H1 (cell line): Measurements from ENCODE around the gene SLC25A22. TPM values are rescaled to one million over a fixed set of nuclear protein-coding genes. Genes with fewer than 3 reads are reported as not detected.

Experiments used
- CTCF ChIA-PET: fragments of 300-600 bp; sonication (Branson Sonifier 250); formaldehyde crosslinking; loops from one replicate; lab custom pipeline; 2021; ENCODE audit not compliant: partially characterized antibody; lab: Charles Lee
- POLR2A ChIA-PET: fragments of 300-600 bp; sonication (Branson Sonifier 250); formaldehyde crosslinking; loops from one replicate; lab custom pipeline; 2021; ENCODE audit warnings: inconsistent platforms; ENCODE audit not compliant: partially characterized antibody; lab: Charles Lee
- DNase-seq, 2 experiments: peaks; one replicate each; pipeline versions ENCODE4 v3.0.0 to v3.0.0-alpha.2; 2010 to 2022; ENCODE audit warnings: low spot score in 2 of 2, low read depth in 1 of 2, mixed read lengths in 1 of 2
- FAIRE-seq: peaks from 2 replicates; lab custom pipeline; 2011; peaks lifted over from hg19 to GRCh38; lab: Jason Lieb, UNC
- H2AFZ ChIP-seq: 2 replicates; pipeline ENCODE4 v1.8.1; 2012; ENCODE audit warnings: low read length, inconsistent platforms
- H2AK5ac ChIP-seq: 2 replicates; pipeline ENCODE4 v1.6.1; 2013; ENCODE audit warnings: low read depth, low read length
- H2BK120ac ChIP-seq: replicated peaks from 2 replicates; pipeline ENCODE3; 2013; ENCODE audit warnings: low read depth, low read length, inconsistent platforms
- H2BK12ac ChIP-seq: 2 replicates; pipeline ENCODE4 v1.6.1; 2013; ENCODE audit warnings: low read depth, low read length
- H2BK15ac ChIP-seq: 2 replicates; pipeline ENCODE4 v1.6.1; 2013; ENCODE audit warnings: low read length
- H2BK20ac ChIP-seq: 2 replicates; pipeline ENCODE4 v1.6.1; 2013; ENCODE audit warnings: low read length
- H2BK5ac ChIP-seq: 2 replicates; pipeline ENCODE4 v1.6.1; 2013; ENCODE audit warnings: low read depth, low read length
- H3K14ac ChIP-seq: 2 replicates; pipeline ENCODE4 v1.6.1; 2013; ENCODE audit warnings: inconsistent platforms; ENCODE audit not compliant: insufficient read length
- H3K18ac ChIP-seq: 2 replicates; pipeline ENCODE4 v1.6.1; 2013; ENCODE audit warnings: low read length; ENCODE audit errors: extremely low read depth
- H3K23ac ChIP-seq: 2 replicates; pipeline ENCODE4 v1.6.1; 2013; ENCODE audit warnings: inconsistent platforms; ENCODE audit not compliant: insufficient read length
- H3K23me2 ChIP-seq: 2 replicates; pipeline ENCODE4 v1.6.1; 2013; ENCODE audit warnings: low read depth, low read length
- H3K27ac ChIP-seq: 2 replicates; pipeline ENCODE4 v1.6.1; 2011; ENCODE audit warnings: low read depth, low read length, inconsistent platforms
- H3K27me3 ChIP-seq, 4 experiments: replicated peaks in 1 of 4; 1 replicate in 1 of 4; 2 replicates in 3 of 4; pipeline versions ENCODE4 v1.6.1 to v1.8.1; 2011 to 2013; ENCODE audit warnings: low read length in 3 of 4, mild to moderate bottlenecking in 3 of 4, inconsistent platforms in 2 of 4, mixed read lengths in 2 of 4, moderate library complexity in 1 of 4; ENCODE audit not compliant: control insufficient read depth in 3 of 4, insufficient read depth in 3 of 4; ENCODE audit errors: extremely low read depth in 1 of 4
- H3K36me3 ChIP-seq, 4 experiments: 2 replicates each; pipeline versions ENCODE4 v1.6.1 to v1.8.1; 2011 to 2013; ENCODE audit warnings: mild to moderate bottlenecking in 4 of 4, low read length in 3 of 4, moderate library complexity in 2 of 4, control low read depth in 1 of 4, inconsistent platforms in 1 of 4; ENCODE audit not compliant: insufficient read depth in 4 of 4, control insufficient read depth in 2 of 4
- H3K4ac ChIP-seq: replicated peaks from 2 replicates; pipeline ENCODE3; 2013; ENCODE audit warnings: low read length, low read depth, mixed read lengths, inconsistent platforms; ENCODE audit not compliant: insufficient read length
- H3K4me1 ChIP-seq, 4 experiments: replicated peaks in 1 of 4; 1 replicate in 1 of 4; 2 replicates in 3 of 4; pipeline versions ENCODE4 v1.6.1 to v1.8.1; 2011 to 2013; ENCODE audit warnings: low read length in 3 of 4, inconsistent platforms in 2 of 4, mixed read lengths in 1 of 4; ENCODE audit not compliant: insufficient read depth in 4 of 4, control insufficient read depth in 3 of 4
- H3K4me2 ChIP-seq, 2 experiments: 2 replicates each; pipeline versions ENCODE4 v1.6.1 to v1.8.1; 2011 to 2013; ENCODE audit warnings: low read depth in 2 of 2, low read length in 2 of 2, control low read depth in 1 of 2, inconsistent platforms in 1 of 2, mild to moderate bottlenecking in 1 of 2; ENCODE audit not compliant: insufficient read depth in 1 of 2
- H3K4me3 ChIP-seq, 4 experiments: fragments of 200-600, 300-600 bp in 1 of 4; sonication (generic), shearing (Covaris generic), sonication (Bioruptor Twin) in 1 of 4; 2 replicates each; pipeline versions ENCODE4 v1.5.1 to v1.8.1; 2011 to 2016; ENCODE audit warnings: low read length in 4 of 4, low read depth in 3 of 4, control low read depth in 2 of 4, inconsistent platforms in 2 of 4, mild to moderate bottlenecking in 2 of 4, mixed read lengths in 1 of 4, moderate library complexity in 1 of 4; ENCODE audit not compliant: insufficient read depth in 2 of 4; ENCODE audit errors: extremely low read depth in 1 of 4
- H3K56ac ChIP-seq: replicated peaks from 2 replicates; pipeline ENCODE3; 2013; ENCODE audit warnings: low read depth, mild to moderate bottlenecking, mixed read lengths, low read length, inconsistent platforms; ENCODE audit not compliant: insufficient read length
- H3K79me1 ChIP-seq: 2 replicates; pipeline ENCODE4 v1.6.1; 2013; ENCODE audit warnings: low read depth, low read length, control low read depth
- H3K79me2 ChIP-seq, 2 experiments: 2 replicates each; pipeline versions ENCODE4 v1.6.1 to v1.8.1; 2012 to 2013; ENCODE audit warnings: low read length in 2 of 2, mild to moderate bottlenecking in 2 of 2, inconsistent platforms in 1 of 2; ENCODE audit not compliant: insufficient read depth in 2 of 2, control insufficient read depth in 1 of 2
- H3K9ac ChIP-seq, 4 experiments: replicated peaks in 1 of 4; 1 replicate in 1 of 4; 2 replicates in 3 of 4; pipeline versions ENCODE4 v1.6.1 to v1.8.1; 2011 to 2013; ENCODE audit warnings: low read depth in 3 of 4, low read length in 3 of 4, control low read depth in 2 of 4, mild to moderate bottlenecking in 2 of 4, moderate library complexity in 2 of 4, inconsistent platforms in 1 of 4; ENCODE audit errors: extremely low read depth in 1 of 4
- H3K9me3 ChIP-seq, 2 experiments: 2 replicates each; pipeline versions ENCODE4 v1.6.1 to v1.8.1; 2012 to 2013; ENCODE audit warnings: mild to moderate bottlenecking in 2 of 2, moderate library complexity in 2 of 2, control low read depth in 1 of 2, inconsistent platforms in 1 of 2, low read depth in 1 of 2, low read length in 1 of 2, mixed read lengths in 1 of 2; ENCODE audit not compliant: insufficient read depth in 2 of 2
- H4K20me1 ChIP-seq, 2 experiments: replicated peaks in 1 of 2; 2 replicates each; pipeline versions ENCODE3 to v1.8.1; 2011 to 2013; ENCODE audit warnings: inconsistent platforms in 2 of 2, low read length in 2 of 2, mild to moderate bottlenecking in 1 of 2; ENCODE audit not compliant: insufficient read depth in 2 of 2, control insufficient read depth in 1 of 2
- H4K5ac ChIP-seq: 2 replicates; pipeline ENCODE4 v1.6.1; 2013; ENCODE audit warnings: low read length, low read depth, mixed read lengths, inconsistent platforms; ENCODE audit not compliant: insufficient read length
- H4K8ac ChIP-seq: 2 replicates; pipeline ENCODE4 v1.8.0; 2013; ENCODE audit warnings: mild to moderate bottlenecking, moderate library complexity, low read length, inconsistent platforms; ENCODE audit not compliant: insufficient read depth; ENCODE audit errors: extremely low read depth
- H4K91ac ChIP-seq: replicated peaks from 2 replicates; pipeline ENCODE3; 2013; ENCODE audit warnings: low read length, mixed read lengths, inconsistent platforms; ENCODE audit not compliant: insufficient read length
- CEBPB ChIP-seq: IDR thresholded peaks from 2 replicates; pipeline ENCODE4 v1.6.1; 2012; ENCODE audit warnings: low read depth, low read length
- EGR1 ChIP-seq: IDR thresholded peaks from 2 replicates; pipeline ENCODE4 v1.6.1; 2011; ENCODE audit warnings: low read depth, low read length, borderline replicate concordance
- GTF2F1 ChIP-seq: IDR thresholded peaks from 2 replicates; pipeline ENCODE4 v1.6.1; 2012; ENCODE audit warnings: low read depth, low read length, improper control_type of control experiment, borderline replicate concordance
- KDM4A ChIP-seq: IDR thresholded peaks from one replicate; pipeline ENCODE4 v1.7.1; 2012; ENCODE audit warnings: low read depth, mild to moderate bottlenecking, moderate library complexity, low read length, inconsistent platforms; ENCODE audit not compliant: severe bottlenecking
- PHF8 ChIP-seq: fragments of 200-600 bp; sonication (generic); conservative IDR thresholded peaks from 2 replicates; pipeline ENCODE4 v1.7.1; 2012; ENCODE audit warnings: low read depth, mild to moderate bottlenecking, inconsistent platforms, low read length, moderate library complexity
- POLR2A ChIP-seq, 2 experiments: IDR thresholded peaks; 1 replicate in 1 of 2; 2 replicates in 1 of 2; pipeline ENCODE4 v1.6.1; 2011; ENCODE audit warnings: low read depth in 2 of 2, low read length in 2 of 2, mild to moderate bottlenecking in 2 of 2; ENCODE audit errors: control extremely low read depth in 1 of 2
- RNF2 ChIP-seq: fragments of 200-900, 300-1000 bp; sonication (generic); IDR thresholded peaks from 2 replicates; pipeline ENCODE4 v1.7.1; 2016; ENCODE audit warnings: borderline replicate concordance, low read depth, mild to moderate bottlenecking, antibody characterized with exemption, low read length; ENCODE audit not compliant: poor library complexity, severe bottlenecking; ENCODE audit errors: missing control alignments
- SP2 ChIP-seq: IDR thresholded peaks from 2 replicates; pipeline ENCODE4 v1.6.1; 2012; ENCODE audit warnings: mild to moderate bottlenecking, low read length, inconsistent platforms
- SP4 ChIP-seq: IDR thresholded peaks from 2 replicates; pipeline ENCODE4 v1.6.1; 2012; ENCODE audit warnings: low read length, inconsistent platforms
- TEAD4 ChIP-seq: IDR thresholded peaks from 2 replicates; pipeline ENCODE4 v1.6.1; 2012; ENCODE audit warnings: low read depth, low read length, inconsistent platforms, mixed read lengths
- YY1 ChIP-seq: IDR thresholded peaks from 2 replicates; pipeline ENCODE4 v1.6.1; 2011; ENCODE audit warnings: low read depth, mild to moderate bottlenecking, low read length
- WGBS, 2 experiments: shearing (Covaris generic) in 1 of 2; methylation state at CpG; one replicate each; pipeline versions ENCODE4 v1.1.6 to v1.1.7; 2013 to 2015; ENCODE audit warnings: low lambda C conversion rate in 2 of 2, mixed read lengths in 2 of 2, inconsistent platforms in 1 of 2, low coverage in 1 of 2, missing lambda C conversion rate in 1 of 2; ENCODE audit not compliant: insufficient replicate concordance in 2 of 2, insufficient coverage in 1 of 2, insufficient read length in 1 of 2; ENCODE audit errors: extremely low coverage in 1 of 2, missing lambda C conversion rate in 1 of 2; 5-methylcytosine and 5-hydroxymethylcytosine counted together
- polyA plus RNA-seq, 7 experiments: library from polyadenylated mRNA; depleted of rRNA in 3 of 7; stranded (reverse) in 5 of 7; unstranded in 2 of 7; fragments of >200 nt in 5 of 7; fragments of 200-250 nt in 2 of 7; gene quantifications; 1 replicate in 5 of 7; 2 replicates in 1 of 7; 4 replicates in 1 of 7; pipeline versions ENCODE4 v1.2.1 to v1.2.3, GENCODE V29; 2011 to 2013; ENCODE audit warnings: missing spikeins in 2 of 7, mixed read lengths in 2 of 7
- total RNA-seq: library from RNA; stranded (reverse); fragmentation: NEBNext Ultra II Directional; extraction: Animal tissue kit (Norgen Biotek cat#: 25700); gene quantifications from 2 replicates; pipeline ENCODE4 v1.2.1, GENCODE V29; 2021

SLC25A22 gene
- total and polyA plus RNA-seq, 2 of the 8 experiments (the other 6 are each of a cell fraction or from before 2014, with no cell fraction given), result 31.5 to 48.0 TPM

DNA sequence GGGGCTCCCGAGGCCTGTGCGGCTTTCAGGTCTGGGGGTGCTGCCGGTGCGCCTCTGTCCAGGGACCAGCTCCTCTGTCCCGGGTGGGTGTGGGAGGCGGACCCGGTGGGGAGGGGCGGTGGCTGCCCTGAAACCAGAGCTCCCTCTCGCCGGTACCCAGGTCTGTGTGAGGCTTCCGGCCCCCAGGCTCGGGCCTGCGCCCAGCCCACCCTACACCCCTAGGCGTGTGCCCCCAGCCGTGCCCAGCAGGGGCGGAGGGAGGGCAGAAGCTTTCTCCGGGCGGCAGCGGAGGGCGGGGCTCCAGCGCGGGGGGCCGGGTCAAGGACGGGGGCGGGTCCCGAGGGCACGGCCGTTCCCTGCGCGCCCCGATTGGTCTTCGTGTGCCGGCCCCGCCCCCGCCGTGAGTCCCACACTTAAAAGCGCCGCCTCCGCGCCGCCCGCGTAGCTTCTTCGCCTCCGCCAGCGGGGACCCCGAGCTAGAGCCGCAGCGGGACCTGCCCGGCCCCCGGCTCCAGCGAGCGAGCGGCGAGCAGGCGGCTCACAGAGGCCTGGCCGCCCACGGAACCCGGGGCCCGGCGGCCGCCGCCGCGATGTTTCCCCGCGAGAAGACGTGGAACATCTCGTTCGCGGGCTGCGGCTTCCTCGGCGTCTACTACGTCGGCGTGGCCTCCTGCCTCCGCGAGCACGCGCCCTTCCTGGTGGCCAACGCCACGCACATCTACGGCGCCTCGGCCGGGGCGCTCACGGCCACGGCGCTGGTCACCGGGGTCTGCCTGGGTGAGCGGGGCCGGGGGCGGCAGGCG lies 21.2 kb upstream of the SLC25A22 start:
- Histone ChIP-seq H3K9ac (peak overlapping the region in 3 of 4 experiments; percentile 54 to 73 (median 67); a peak in 5 of 7 replicates), H3K56ac (no peak overlapping the region), H3K79me2 (peaks cover 0 to 5% of the 10 kb centered on the region in 2 experiments; a peak in 1 of 4 replicates), H2BK12ac (0 out of 2 replicates have a peak overlapping the region, but pooled peaks have one; percentile 60), H4K8ac (peak overlapping the region; percentile 57), H4K91ac (peak overlapping the region; percentile 46), H2AK5ac (no peak overlapping the region), H4K5ac (no peak overlapping the region), H3K23me2 (peaks cover 8% of the 10 kb centered on the region; the same call in 1 of the 2 replicates), H3K4ac (no peak overlapping the region), H3K18ac (peak overlapping the region; percentile 48), H2BK5ac (peak overlapping the region; percentile 75; the same call in 1 of the 2 replicates), H2BK120ac (no peak overlapping the region), H3K23ac (no peak overlapping the region), H3K4me2 (peak overlapping the region; percentile 70 to 83), H3K27ac (peak overlapping the region; percentile 64; the same call in 1 of the 2 replicates), H2AFZ (no peak overlapping the region), H3K14ac (no peak overlapping the region), H3K36me3 (peaks cover 0 to 6% (median under 1%) of the 10 kb centered on the region in 4 experiments; a peak in 1 of 8 replicates), H3K27me3 (no peaks in the 10 kb centered on the region; a peak in 2 of 7 replicates), H3K4me3 (peak overlapping the region; percentile 77 to 92 (median 80)), H2BK20ac (no peak overlapping the region), H3K4me1 (peaks cover 0 to 12% (median 9%) of the 10 kb centered on the region in 4 experiments; a peak in 5 of 7 replicates), H3K79me1 (peaks cover 8% of the 10 kb centered on the region), H3K9me3 (no peaks in the 10 kb centered on the region), H2BK15ac (0 out of 2 replicates have a peak overlapping the region, but pooled peaks have one; percentile 72), H4K20me1 (peaks cover 0 to 16% of the 10 kb centered on the region in 2 experiments)
- peak in 1 of 2 experiments; percentile 95 for DNase-seq
- WGBS, 2 experiments, result 9% methylated on average over 55 of the region's 96 CpGs; no CpG with 5 or more reads in 1 of the 2 experiments
- FAIRE-seq, result no peak
- POLR2A ChIA-PET, result interaction anchor here (0.6 to 53.0 kb wide), 19 partner anchors 8 to 428 kb away, joined by 3 to 1917 read pairs (median 4); partner anchors contain the start of genes CD151, CEND1, CRACR2B and DEAF1
- CTCF ChIA-PET, result interaction anchor here (1.0 to 2.7 kb wide), 8 partner anchors 8 to 29 kb away, joined by 3 to 10 read pairs (median 5); partner anchors contain the start of gene CD151
- TF ChIP-seq SP2 (no peak), YY1 (no peak), TEAD4 (no peak), RNF2 (no peak), EGR1 (peak; percentile 70; the same call in 1 of the 2 replicates), CEBPB (no peak), KDM4A (peak; percentile 54), GTF2F1 (peak; percentile 62; the same call in 1 of the 2 replicates), PHF8 (peak; percentile 73), POLR2A (IDR thresholded peaks at IDR 0.05; ENCODE audit: control extremely low read depth in 1 of 2, low read depth in 2 of 2, low read length in 2 of 2) (peak in 1 of 2 experiments; percentile 82; a peak in 2 of 3 replicates), SP4 (peak; percentile 49; the same call in 1 of the 2 replicates)
